HG03565 (cell line): ENCODE measurements around the gene MCCC1.
"Not testable (repeated sequence)": the region's sequence is repeated elsewhere in the genome, so short reads cannot be mapped to it uniquely, and the experiment has no call there.

Experiments used
- ATAC-seq: cut with Tn5 transposase; IDR thresholded peaks from one replicate; pipeline ENCODE4 v1.9.1; 2021; ENCODE audit warnings: mild to moderate bottlenecking, moderate library complexity; ENCODE audit not compliant: unreplicated experiment

The MCCC1 gene

DNA sequence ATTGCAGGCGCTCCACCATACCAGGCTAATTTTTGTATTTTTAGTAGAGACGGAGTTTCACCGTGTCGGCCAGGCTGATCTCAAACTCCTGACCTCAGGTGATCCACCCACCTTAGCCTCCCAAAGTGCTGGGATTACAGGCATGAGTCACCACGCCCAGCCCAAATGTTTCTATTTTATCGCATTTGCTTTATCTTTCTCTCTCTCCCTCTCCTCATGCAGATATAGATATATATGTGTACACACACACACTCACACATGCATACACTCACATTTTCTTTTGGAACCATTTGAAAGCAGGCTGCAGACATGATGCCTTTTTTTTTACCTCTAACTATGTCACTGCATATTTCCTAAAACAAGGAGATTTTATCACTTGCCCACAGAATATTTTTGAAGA lies 7.3 kb upstream of the MCCC1 start:
- ATAC-seq = no peak

DNA sequence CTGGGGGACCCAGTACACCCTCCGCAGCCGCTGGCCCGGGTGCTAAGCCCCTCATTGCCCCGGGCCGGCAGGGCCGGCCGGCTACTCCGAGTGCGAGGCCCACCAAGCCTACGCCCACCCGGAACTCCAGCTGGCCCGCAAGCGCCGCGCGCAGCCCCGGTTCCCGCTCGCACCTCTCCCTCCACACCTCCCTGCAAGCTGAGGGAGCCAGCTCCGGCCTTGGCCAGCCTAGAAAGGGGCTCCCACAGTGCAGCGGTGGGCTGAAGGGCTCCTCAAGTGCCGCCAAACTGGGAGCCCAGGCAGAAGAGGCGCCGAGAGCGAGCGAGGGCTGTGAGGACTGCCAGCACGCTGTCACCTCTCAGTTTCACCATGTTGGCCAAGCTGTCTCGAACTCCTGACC lies 4.7 kb upstream of the MCCC1 start:
- not testable (repeated sequence) for ATAC-seq

DNA sequence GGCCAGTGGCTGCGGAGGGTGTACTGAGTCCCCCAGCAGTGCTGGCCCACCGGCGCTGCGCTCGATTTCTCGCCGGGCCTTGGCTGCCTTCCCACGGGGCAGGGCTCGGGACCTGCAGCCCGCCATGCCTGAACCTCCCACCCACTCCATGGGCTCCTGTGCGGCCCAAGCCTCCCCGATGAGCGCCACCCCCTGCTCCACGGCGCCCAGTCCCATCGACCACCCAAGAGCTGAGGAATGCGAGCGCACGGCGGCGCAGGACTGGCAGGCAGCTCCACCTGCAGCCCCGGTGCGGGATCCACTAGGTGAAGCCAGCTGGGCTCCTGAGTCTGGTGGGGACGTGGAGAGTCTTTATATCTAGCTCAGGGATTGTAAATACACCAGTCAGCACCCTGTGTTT lies 1.7 kb upstream of the MCCC1 start:
- ATAC-seq = not testable (repeated sequence)

DNA sequence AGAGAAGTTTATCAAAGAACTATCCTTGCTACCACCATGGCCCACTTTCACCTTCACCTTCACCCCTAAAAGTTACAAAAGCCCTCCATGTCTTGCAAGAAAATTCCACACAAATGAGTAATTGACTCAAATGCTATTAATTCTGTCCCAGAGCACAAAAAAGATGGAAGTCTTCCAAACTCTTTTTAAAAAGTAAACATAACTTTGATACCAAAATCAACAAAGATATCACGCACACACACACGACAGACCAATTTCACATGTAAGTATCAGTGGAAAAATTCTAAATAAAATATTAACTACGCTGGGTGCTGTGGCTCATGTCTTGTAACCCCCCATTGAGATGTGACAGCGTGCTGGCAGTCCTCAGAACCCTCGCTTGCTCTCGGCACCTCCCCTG lies 1.1 kb upstream of the MCCC1 start:
- no peak for ATAC-seq

DNA sequence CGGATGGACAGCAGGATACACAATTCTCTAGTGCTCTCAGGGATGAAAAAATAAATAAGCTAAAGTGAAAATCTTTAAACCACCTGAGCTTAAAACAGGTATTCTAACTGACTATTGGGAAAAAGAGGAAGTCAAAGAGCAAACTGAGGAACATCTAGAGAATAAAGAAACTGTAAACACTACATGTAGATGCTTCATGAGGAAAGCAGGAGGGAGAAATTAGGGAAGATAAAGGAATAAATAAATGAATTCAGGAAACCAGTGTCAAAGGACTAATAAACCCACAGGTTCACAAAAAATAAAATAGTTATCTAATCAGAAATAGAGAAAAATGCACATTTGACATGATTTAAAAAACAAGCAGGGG lies 525 bp upstream of the MCCC1 start:
- ATAC-seq = no peak

DNA sequence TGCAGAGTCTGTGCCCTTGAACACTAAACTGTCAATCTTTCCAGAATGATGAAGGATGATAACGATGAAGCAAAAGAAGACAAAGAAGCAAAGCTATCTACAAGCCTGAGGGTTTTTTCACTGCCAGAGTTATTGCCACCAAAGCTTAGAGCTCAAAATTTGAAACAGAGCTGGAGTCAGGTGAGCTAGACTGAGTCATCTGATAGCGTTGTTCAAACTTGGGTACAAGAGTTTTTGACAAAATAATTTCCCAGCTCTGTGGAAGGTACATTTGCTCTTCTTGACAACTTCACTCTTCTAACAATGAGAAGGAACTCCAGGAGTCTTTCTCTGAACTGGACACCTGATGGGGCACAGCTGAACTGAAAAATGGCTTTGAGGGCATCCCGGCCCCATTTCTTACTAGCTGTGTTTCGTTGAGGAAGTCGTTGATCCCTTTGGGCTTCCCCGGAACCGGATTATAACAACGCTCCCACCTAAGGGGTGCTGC lies 715 bp downstream of the MCCC1 start:
- ATAC-seq = no peak

DNA sequence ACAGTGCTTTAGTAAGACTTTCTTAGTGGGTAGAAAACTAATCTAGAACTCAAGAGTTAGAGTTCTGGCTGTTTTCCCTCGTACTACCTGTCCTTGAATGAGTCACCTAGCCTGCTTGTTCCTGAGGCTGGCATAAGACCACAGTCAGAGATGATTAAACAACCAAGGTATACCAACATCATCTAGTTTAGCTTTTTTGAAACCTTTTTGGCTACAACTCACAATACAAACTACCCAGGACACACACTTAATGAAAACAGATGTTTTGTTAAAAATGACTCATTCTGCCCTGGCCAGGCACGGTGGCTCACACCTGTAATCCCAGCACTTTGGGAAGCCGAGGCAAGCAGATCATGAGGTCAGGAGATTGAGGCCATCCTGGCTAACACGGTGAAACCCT lies 4.6 kb downstream of the MCCC1 start:
- no peak for ATAC-seq

DNA sequence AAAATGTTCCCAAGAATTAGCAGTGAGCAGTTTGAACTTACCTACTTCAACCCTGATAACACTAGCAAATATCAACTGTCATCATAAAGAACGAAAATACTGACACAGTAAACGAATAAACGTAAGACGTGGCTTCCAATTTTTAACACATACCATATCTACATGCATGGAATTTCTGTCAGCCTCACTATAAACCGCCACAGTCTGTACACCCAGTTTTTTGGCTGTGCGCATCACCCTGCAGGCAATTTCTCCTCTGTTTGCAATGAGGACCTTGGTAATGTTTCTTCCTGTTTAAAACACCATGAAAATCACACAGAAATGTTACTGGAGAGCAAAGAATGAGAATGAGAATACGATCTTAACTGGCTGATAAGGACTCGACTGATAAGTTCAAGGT lies 7.0 kb downstream of the MCCC1 start:
- no peak for ATAC-seq

DNA sequence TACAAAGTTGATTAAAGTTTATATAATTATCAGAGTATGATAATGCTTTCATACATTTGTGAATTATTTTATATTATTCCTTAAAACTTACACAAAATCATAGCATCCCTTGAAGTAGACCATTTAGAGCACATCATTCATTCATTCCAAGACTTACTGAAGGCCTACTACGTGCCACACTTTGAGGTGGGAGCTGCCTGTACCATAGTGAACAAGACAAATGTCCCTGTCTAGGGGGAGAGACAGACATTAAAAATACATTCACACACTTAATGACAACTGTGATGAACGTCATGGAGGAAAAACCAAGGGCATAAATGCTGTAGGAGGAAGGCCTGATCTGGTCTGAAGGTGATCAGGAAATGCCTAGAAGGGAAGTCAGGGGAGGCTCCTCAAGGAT lies 12.1 kb downstream of the MCCC1 start:
- ATAC-seq = no peak

DNA sequence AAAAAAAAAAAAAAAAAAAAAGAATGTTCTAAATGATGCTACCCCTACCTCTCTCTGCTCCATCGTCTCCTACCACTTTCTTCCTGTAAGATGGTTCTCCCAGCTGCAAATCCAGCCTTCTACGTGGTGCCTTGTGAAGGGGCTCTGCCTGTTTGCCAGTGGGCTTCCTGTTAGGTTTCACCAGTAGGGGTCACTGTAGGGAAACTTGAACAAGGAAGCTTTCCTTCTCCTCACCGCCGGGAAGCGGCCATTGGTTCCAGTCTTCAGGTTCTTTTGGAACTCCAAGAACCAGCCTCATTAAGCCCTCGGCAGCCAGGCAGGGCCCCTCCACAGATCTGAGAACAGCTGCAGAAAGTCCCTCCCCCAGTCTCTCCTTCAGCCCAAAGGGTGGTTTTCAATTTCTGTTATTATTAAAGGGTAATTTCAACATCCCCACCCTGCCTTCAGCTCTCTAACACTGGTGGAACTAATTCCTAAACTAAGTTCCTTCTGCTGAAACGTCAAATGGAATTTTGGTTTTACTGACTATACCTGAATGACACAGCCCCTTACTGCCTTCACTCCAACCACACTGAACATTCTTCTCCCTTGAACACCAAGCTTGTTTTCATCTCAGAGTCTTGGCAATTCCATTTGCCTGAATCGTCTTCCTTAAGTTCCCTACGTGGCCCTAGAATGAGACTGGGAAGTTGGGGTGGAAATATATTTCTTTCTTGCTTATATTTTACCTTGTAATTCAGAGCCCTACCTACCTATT lies 13.5 kb downstream of the MCCC1 start:
- ATAC-seq = no peak

DNA sequence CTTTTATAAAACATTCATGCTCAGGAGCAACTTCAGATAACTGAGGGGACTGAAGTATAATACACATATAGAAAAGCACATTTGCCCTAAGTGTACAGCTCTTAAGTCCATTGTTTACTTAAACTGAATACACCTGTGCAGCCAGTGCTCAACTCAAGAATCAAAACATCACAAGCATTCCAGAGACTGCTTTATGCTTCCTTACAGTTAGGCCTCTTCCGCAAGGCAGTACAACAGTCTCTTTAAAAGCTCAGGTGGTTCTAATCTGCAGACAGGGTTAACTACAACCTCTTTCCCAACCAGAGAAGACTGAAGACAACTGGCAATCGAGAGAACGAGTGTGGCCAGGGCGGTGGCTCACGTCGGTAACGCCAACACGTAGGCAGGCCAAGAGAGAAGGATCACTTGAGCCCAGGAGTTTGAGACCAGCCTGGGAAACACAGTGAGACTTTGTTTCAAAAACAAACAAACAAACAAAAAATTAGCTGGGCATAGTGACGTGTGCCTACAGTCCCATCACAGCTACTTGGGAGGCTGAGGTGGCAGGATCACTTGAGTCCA lies 16.9 kb downstream of the MCCC1 start:
- no peak for ATAC-seq

DNA sequence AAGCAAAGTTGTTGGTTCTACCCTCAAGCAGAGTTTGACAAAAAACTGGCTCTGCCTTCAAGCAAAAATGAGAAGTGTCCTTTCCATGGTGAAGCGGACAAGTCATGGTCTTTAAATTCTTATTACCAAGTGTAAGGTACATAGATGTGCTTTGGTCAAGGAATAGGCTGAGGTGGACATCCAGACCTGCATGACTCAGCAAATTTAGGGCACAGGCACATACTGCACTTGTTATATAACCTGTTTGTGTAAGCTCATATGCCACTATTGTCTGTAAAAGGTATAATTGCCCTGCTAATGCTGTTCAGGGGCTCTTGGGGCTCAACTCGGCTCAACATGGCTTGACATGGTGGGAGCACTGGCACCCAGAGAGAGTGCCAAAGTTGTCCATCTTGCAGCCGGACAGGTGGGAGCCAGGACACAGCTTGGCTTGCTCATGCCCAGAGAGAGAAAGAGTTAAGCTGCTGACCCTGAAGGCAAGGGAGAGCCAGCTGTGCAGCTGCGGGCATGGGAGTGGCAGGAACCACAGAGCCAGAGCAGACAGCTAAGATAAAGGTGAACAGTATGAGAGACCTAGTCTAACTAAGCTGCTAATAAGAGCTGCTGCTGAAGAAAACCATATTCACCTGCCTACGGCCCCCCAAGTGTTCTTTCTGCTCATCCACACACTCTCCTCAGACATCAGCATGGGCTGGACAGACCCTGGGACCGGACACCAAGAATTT lies 17.7 kb downstream of the MCCC1 start:
- no peak for ATAC-seq

DNA sequence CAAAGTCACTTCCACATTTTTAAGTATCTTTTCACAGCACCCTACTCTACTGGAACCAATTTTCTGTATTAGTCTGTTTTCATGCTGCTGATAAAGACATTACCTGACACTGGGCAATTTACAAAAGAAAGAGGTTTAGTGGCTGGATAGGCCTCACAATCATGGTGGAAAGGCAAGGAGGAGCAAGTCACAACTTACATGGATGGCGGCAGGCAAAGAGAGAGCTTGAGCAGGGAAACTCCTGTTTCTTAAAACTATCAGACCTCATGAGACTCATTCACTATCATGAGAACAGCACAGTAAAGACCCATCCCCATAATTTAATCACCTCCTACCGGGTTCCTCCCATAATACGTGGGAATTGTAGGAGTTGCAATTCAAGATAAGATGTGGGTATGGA lies 18.7 kb downstream of the MCCC1 start:
- no peak for ATAC-seq

DNA sequence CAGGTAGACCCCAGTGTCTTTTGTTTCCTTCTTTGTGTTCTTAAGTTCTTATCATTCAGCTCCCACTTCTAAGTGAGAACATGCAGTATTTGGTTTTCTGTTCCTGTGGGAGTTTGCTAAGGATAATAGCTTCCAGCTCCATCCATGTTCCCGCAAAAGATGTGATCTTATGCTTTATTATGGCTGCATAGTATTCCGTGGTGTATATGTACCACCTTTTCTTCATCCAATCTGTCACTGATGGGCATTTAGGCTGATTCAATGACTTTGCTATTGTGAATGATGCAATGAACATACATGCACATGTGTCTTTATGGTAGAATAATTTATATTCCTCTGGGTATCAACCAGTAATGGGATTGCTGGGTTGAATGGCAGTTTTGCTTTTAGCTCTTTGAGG lies 24.4 kb downstream of the MCCC1 start:
- ATAC-seq = no peak

DNA sequence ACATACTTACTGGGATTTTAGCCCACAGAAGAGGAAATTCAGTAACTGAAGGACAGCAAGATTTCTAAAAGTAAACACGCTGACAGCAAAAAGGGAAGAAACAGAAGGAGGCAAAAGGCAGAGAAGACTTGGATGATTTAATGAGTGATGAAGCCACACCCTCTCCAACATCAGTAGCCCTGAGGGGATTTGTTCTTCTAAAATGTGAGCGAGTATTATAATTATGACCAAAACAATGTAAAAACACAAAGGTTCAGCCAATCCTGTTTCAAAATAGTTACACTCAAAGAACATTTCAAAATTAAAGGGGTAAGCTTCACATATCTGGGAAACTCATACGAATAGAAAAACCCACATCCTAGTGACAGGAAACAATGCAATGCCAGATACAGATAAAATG lies 25.0 kb downstream of the MCCC1 start:
- no peak for ATAC-seq

DNA sequence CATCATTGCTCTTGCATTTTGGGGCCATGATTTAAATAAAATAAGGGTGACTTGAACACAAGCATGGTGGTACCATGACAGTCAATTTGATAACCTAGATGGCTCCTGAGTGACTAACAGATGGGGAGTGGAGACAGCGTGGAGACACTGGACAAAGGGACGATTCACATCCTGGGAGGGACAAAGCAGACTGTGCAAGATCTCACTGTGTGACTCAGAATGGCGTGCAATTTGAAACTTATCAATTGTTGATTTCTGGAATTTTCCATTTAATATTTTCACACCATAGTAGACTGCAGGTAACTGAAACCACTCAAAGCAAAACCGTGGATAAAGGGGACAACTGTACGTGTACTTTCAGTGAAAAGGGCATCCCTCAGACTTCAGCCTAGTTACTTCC lies 25.5 kb downstream of the MCCC1 start:
- ATAC-seq = no peak

DNA sequence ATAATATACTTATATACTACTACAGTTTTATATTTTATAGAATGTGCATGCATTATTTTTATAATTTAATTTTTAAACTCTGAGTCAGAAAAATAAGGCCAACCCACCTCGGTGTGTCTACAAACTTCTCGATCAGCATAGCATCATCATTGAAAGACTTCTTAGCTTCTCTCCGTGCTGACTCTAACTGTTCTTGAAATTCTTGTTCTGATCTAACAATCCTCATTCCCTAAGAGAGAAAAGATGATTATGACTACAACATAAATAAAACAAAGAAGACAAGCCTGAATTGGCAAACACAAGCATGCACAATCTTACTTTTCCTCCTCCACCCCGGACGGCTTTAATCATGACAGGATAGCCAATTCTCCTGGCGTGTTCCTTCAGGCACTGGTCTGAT lies 28.4 kb downstream of the MCCC1 start:
- ATAC-seq = no peak

DNA sequence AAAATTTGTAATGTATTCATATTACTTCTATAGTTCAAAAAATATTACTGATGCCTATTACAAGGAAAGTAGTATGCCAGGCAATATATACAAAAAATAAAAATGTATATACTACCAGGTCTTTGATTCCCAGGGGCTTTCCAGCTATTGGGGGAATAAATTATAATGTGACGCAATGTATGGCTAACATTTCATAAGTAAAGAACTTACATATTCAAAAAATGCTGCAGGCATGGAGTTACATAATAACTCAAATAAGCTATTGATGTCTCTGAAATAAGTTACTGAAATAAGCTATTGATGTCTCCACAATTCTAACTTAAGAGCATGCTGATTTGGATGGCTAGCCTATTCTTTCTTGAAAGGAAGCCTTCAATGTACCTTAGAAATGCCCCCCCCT lies 30.2 kb downstream of the MCCC1 start:
- no peak for ATAC-seq

DNA sequence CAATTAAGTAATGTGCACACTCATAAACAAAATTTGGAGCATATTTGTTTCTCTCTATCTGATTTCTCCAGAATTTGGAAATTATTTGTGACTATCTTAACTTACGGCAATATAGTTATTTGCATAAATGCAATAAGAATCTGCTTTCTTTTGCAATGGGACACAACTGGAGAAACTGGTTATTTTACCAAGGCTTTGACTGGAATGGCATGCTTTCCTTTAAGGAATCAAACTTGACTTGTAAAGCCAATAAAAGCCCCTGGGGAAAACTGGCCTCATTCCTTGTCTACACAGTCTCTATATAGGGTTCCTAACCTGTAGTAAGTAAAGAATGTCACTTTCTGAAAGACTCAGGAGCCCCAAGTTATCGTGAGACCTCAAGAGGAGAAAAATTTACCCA lies 32.4 kb downstream of the MCCC1 start:
- not testable (repeated sequence) for ATAC-seq

DNA sequence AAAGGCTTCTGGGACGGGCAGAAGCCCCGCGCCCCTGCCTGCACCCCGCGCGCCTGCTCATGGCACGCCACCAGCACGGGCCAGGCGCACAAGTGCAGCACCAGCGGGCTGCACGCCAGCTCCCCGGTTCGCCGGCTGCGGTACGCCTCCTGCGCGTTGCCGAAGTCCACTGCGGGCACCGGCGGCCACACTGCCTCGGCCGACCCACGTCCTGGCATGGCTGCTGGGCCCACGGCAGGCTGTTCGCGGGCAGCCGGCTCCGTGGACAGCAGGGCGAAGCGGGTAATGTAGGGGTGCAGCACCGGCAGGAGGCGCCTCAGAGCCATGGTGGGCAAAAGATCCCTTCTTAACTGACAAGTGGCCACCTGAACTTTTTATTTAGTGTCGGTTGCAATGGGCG lies 34.8 kb downstream of the MCCC1 start:
- no peak for ATAC-seq

DNA sequence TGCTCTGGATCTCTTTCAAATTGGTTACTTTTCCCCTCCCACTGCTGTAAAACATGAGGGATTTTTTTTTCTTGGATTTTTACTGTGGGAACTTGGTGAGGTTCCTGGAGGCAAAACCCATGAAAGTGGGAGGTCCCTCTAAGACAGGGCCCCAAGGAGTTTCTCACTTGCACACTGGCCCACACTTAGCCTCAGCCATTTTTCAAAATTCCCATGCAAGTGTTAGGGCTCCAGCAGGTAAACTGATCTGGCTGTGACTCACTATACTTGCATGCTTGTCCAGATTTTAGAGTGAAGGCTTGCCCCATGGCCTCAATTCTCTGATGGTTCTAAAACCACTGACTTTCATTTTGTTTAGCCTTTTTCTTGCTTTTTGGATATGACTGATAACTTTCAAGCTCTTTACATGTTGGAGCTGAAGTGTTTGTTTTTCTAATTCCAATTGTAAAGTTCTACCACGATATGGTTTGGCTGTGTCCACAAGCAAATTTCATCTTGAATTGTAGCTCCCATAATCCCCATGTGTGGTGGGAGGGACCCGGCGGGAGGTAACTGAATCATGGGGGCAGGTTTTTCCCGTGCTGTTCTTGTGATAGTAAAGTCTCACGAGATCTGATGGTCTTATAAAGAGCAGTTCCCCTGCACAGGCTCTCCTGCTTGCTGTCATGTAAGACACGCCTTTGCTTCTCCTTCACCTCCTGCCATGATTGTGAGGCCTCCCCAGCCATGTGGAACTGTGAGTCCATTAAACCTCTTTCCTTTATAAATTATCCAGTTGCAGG lies 37.7 kb downstream of the MCCC1 start:
- ATAC-seq = no peak
